A673 (cell line): Measurements from ENCODE around the gene TMEM17. TPM values are rescaled to one million over a fixed set of nuclear protein-coding genes. Genes with fewer than 3 reads are reported as not detected.

Source experiments
- BruUV-seq: library from RNA; stranded (reverse); fragments of 400-500 nt; replicated peaks from 2 replicates; lab custom pipeline; 2021; lab: Mats Ljungman, UMichigan
- CTCF ChIA-PET: fragments of 300-600 bp; sonication (Branson Sonifier 250); formaldehyde crosslinking; loops from one replicate; lab custom pipeline; 2022; ENCODE audit warnings: antibody characterized with exemption; lab: Charles Lee
- POLR2A ChIA-PET: fragments of 300-600 bp; sonication (Branson Sonifier 250); formaldehyde crosslinking; loops from one replicate; lab custom pipeline; 2022; ENCODE audit warnings: antibody characterized with exemption; ENCODE audit not compliant: low non-redundant PET; lab: Charles Lee
- DNase-seq: peaks from one replicate; pipeline ENCODE4 v3.0.0-alpha.2; 2015; ENCODE audit warnings: low spot score
- H3K27ac ChIP-seq: fragments of 200-600 bp; sonication (generic); 2 replicates; pipeline ENCODE4 v1.5.1; 2016; ENCODE audit warnings: mixed run types, low read depth, mild to moderate bottlenecking, mixed read lengths, antibody characterized with exemption, low read length; ENCODE audit not compliant: poor library complexity, severe bottlenecking
- H3K27me3 ChIP-seq: fragments of 200-600 bp; sonication (generic); replicated peaks from 2 replicates; pipeline ENCODE4 v1.6.1; 2017; ENCODE audit warnings: mixed run types, low read depth, mild to moderate bottlenecking, mixed read lengths, antibody characterized with exemption, low read length; ENCODE audit not compliant: insufficient read depth, poor library complexity
- H3K36me3 ChIP-seq: fragments of 200-600 bp; sonication (generic); 2 replicates; pipeline ENCODE4 v1.6.1; 2016; ENCODE audit warnings: mixed run types, mild to moderate bottlenecking, mixed read lengths, antibody characterized with exemption, low read length; ENCODE audit not compliant: insufficient read depth, poor library complexity, severe bottlenecking
- H3K4me1 ChIP-seq: fragments of 200-600 bp; sonication (generic); 2 replicates; pipeline ENCODE4 v1.6.1; 2017; ENCODE audit warnings: mixed run types, mild to moderate bottlenecking, mixed read lengths, antibody characterized with exemption, low read length; ENCODE audit not compliant: insufficient read depth, poor library complexity, severe bottlenecking
- H3K4me3 ChIP-seq: fragments of 200-600 bp; sonication (generic); 2 replicates; pipeline ENCODE4 v1.5.1; 2016; ENCODE audit warnings: low read depth, mixed run types, mild to moderate bottlenecking, mixed read lengths, low read length; ENCODE audit not compliant: poor library complexity, severe bottlenecking
- H3K9me3 ChIP-seq: fragments of 200-600 bp; sonication (generic); 2 replicates; pipeline ENCODE4 v1.6.1; 2016; ENCODE audit warnings: mixed run types, low read depth, mild to moderate bottlenecking, mixed read lengths, antibody characterized with exemption, low read length; ENCODE audit not compliant: poor library complexity, severe bottlenecking
- CTCF ChIP-seq: fragments of 300-800, 200-600 bp; sonication (generic); conservative IDR thresholded peaks from 2 replicates; pipeline ENCODE4 v1.5.1; 2017; ENCODE audit warnings: low read depth, mild to moderate bottlenecking, antibody characterized with exemption, low read length, moderate library complexity, mixed read lengths
- EZH2 ChIP-seq: fragments of 200-600 bp; sonication (generic); IDR thresholded peaks from 2 replicates; pipeline ENCODE4 v1.6.1; 2017; ENCODE audit warnings: borderline replicate concordance, low read depth, mild to moderate bottlenecking, mixed read lengths, antibody characterized with exemption, low read length; ENCODE audit not compliant: poor library complexity, severe bottlenecking
- intact Hi-C: fragments of 100-400 bp; cut with micrococcal nuclease; formaldehyde crosslinking; loops from one replicate; pipeline ENCODE4 v1.10.0; 2022; ENCODE audit not compliant: unreplicated experiment
- total RNA-seq: library from RNA; stranded (reverse); gene quantifications from 2 replicates; pipeline ENCODE4 v1.2.3, GENCODE V29; 2021

The TMEM17 gene
- total RNA-seq, 1 experiment from 2014 or later, result 1.5 TPM

GRCh38 chr2:62498739-62499138 is 7.3 kb downstream of the TMEM17 start:
- H3K27ac ChIP-seq, result no peak overlapping the region
- H3K4me3 ChIP-seq, result no peak overlapping the region
- no peaks in the 10 kb centered on the region for H3K9me3 ChIP-seq
- BruUV-seq, result no TSS peak
- intact Hi-C loops, result no loop called here
- H3K36me3 ChIP-seq, result no peaks in the 10 kb centered on the region
- H3K27me3 ChIP-seq, result no peaks in the 10 kb centered on the region
- no peaks in the 10 kb centered on the region for H3K4me1 ChIP-seq
- DNase-seq, result no peak
- ChIA-PET CTCF (no interaction called here), POLR2A (no interaction called here)
- TF ChIP-seq EZH2 (no peak), CTCF (no peak)

- Histone ChIP-seq H3K9me3 (no peaks in the 10 kb centered on the region), H3K4me1 (no peaks in the 10 kb centered on the region), H3K36me3 (no peaks in the 10 kb centered on the region), H3K27me3 (no peaks in the 10 kb centered on the region), H3K4me3 (no peak overlapping the region), H3K27ac (no peak overlapping the region)
- DNase-seq, result no peak
- CTCF ChIA-PET, result no interaction called here
- no peak for TF ChIP-seq CTCF
- no peak for TF ChIP-seq EZH2
- no TSS peak for BruUV-seq
- POLR2A ChIA-PET, result no interaction called here
- intact Hi-C loops, result no loop called here
Observed at GRCh38 chr2:62495761-62496160, 10.2 kb downstream of the TMEM17 start.

- intact Hi-C loops, result no loop called here
- CTCF ChIA-PET, result no interaction called here
- no TSS peak for BruUV-seq
Observed at GRCh38 chr2:62492048-62492447, 13.9 kb downstream of the TMEM17 start.

More at GRCh38 chr2:62492048-62492447, 13.9 kb downstream of the TMEM17 start:
- Histone ChIP-seq H3K27me3 (no peaks in the 10 kb centered on the region), H3K4me1 (no peaks in the 10 kb centered on the region), H3K4me3 (no peak overlapping the region), H3K27ac (no peak overlapping the region), H3K36me3 (no peaks in the 10 kb centered on the region), H3K9me3 (no peaks in the 10 kb centered on the region)
- TF ChIP-seq CTCF (no peak), EZH2 (no peak)
- DNase-seq, result no peak
- POLR2A ChIA-PET, result no interaction called here
